Stimulated activated CD8-positive, alpha-beta memory T cell treated with anti-CD3 and anti-CD28 coated beads, Interleukin-4, amount 100 ng/mL, for 1 hour (primary cell): ENCODE results near the gene PRMT9.

Experiments
- DNase-seq, 2 donors: peaks; one replicate each; pipeline ENCODE4 v3.0.0-alpha.2; 2020; ENCODE audit warnings: low read depth in 2 of 2, low spot score in 1 of 2

PRMT9 gene

GRCh38 chr4:147620315-147620714 is 63.6 kb downstream of the PRMT9 start:
- DNase-seq = no peak

DNA sequence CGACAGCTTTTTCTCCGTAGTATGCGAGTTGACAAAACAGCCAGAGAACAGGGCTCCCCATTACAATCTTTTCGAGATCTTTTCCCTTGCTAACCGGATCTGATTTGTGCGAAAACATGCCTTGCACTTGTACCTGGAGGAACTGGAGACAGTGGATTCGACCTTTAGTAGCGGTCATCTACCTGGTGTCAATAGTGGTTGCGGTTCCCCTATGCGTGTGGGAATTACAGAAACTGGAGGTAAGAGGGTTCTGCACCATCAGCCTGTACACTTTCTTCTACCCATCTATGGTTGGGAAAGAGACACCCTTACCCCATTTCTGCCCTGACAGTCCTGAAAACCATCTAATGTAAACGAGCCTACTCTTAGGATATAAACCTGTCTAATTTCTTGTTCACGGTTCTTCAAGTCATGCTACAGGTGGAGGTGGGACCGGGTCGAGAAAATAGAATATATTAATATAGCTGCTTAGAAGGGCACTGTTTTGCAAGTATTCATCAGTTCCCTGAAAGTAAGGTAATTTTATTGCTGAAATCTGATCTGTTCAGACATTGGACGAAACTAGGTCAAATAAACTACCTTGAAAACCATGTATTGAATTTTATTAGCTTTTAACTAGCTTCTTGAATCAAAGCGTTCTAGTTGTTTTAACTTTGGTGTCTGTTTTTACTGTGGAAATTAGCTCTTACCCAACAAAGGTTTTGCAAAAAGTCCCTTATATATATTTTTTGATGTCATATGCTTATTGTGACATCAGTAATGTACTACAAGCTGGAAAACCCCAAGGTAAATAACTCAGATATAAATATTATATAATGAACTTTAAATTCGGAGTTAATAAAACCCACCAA is 65.9 kb downstream of the PRMT9 start:
- DNase-seq = no peak

DNA sequence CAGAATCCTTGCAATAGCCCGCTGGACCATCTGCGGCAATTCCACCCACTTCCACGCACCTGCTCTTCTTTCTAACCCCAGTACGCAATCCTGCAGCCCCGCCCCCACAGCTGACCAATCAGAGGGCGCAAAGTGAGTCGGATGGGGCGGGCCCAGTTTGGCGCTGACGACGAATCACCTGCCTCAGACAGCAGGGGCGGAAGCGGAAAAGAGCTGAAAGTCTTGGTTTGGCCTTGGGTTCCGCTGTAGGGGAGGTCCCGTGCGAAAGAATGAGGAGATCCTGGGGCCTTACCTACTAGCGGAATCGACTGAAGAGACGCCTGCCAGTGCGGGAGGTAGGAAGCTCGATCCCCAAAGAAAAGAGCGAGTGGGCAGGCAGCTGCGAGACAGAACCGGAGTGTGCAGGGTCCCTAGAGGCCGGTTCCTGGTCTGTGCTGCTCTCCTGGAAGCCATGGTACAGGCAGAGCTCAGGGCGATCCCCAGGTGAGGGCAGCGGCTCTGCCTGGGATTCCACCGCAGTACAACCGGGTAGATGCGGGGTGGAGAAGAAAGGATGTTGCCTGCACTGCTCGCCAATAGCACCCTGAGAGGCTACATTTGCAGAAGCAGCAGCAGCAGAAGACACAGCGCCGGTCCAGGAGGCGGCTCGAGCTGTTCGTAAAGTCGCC is 66.7 kb downstream of the PRMT9 start, which contains the start of gene TMEM184C:
Gene TMEM184C, plus strand, starts transcription at position 225 of the 668 bp plus-strand sequence. CDS start 560 bp downstream, outside the sequence.
- DNase-seq = peak; percentile 96 to 99

- DNase-seq = no peak
Measured at GRCh38 chr4:147616849-147617172, 67.2 kb downstream of the PRMT9 start.

DNA sequence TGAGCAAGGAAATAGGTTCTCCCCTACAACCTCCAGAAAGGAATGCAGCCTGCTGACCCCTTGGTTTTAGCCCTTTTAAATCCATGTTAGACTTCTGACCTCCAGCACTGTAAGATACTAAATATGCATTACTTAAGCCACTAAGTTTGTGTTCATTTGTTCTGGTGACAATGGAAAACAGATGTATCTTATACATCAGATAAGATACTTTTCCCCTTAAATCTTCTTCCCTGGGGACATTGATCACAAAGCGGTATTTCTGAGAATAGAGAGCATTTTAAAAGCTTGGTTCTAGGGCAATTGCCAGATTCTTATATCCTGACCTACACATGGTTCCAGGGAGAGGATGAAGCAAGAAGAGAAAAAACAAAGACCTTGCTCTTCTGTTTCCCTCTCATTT is 73.3 kb downstream of the PRMT9 start:
- DNase-seq = no peak

DNA sequence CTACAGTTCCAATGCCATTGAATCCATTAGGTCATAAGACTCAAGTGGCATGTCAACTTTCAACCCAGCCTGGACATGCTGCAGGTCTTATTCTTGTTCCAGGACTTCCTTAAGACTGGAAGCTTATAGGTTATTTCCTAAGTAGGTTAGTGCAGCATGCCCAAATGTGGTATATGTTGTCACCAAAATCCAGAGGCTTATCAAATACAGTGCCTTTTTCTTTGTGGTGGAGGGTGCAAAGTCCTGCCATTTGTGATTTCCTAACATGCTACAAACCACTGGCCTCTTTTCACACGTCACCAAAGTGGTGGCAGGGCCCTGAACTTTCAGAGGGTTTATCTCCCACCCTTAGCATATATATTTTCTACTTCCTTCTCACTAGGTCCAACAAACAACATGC is 76.5 kb downstream of the PRMT9 start:
- no peak for DNase-seq

GRCh38 chr4:147605499-147605898 is 78.5 kb downstream of the PRMT9 start:
- DNase-seq = no peak

- no peak for DNase-seq
Measured at GRCh38 chr4:147599769-147600168, 84.2 kb downstream of the PRMT9 start.

- no peak for DNase-seq
Measured at GRCh38 chr4:147599206-147599605, 84.8 kb downstream of the PRMT9 start.

- no peak for DNase-seq
Measured at GRCh38 chr4:147597561-147597960, 86.4 kb downstream of the PRMT9 start.

- no peak for DNase-seq
Measured at GRCh38 chr4:147596981-147597380, 87.0 kb downstream of the PRMT9 start.

- no peak for DNase-seq
Measured at GRCh38 chr4:147596377-147596776, 87.6 kb downstream of the PRMT9 start.

GRCh38 chr4:147594578-147594977 is 89.4 kb downstream of the PRMT9 start:
- no peak for DNase-seq

- no peak for DNase-seq
Measured at GRCh38 chr4:147594107-147594506, 89.9 kb downstream of the PRMT9 start.

DNA sequence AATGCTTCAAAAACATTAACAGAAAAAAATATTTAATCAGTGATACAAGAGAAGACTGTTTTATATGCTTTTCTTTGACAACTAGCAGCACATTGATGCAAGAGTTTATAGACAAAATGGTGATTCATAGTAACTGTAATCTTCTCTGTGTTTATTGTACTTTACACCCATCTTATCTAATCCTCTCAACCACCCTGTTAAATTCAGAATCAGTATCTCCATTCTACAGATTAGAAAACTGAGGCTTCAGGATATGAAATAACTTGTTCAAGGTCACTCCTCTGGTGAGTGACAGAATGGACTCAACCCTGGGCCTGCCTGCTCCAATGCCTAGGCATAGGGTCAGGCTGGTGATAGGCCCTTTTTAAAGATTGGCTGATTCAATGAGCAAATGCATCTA is 92.9 kb downstream of the PRMT9 start:
- no peak for DNase-seq

GRCh38 chr4:147590249-147590920 is 93.6 kb downstream of the PRMT9 start:
- peak in 1 of 2 donors; percentile 12 for DNase-seq

DNA sequence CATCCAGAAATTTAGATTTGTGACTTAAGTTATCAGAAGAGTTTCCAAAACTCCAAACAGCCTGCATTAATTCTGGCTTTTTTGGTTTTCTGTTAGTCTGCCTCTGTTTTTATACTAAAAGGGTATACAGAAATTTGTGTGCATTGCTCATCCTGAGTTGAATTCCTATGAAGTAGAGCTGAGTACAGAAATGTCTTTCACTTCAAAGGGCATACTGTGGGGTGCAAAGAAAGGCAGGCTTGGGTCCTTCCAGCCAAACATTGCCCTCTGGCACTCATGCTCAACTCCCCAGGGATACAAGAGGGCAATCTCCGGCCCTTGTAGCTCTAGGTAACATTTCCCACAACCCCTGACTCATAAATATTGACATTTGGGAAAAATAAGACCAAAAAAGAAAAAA is 94.4 kb downstream of the PRMT9 start:
- no peak for DNase-seq
